Spinal cord (tissue), 10 donors: ENCODE data around the gene OR6C68. TPM values are rescaled to one million over a fixed set of nuclear protein-coding genes. Genes with fewer than 3 reads are reported as not detected.
"Not testable (repeated sequence)": the region's sequence is repeated elsewhere in the genome, so short reads cannot be mapped to it uniquely, and the experiment has no call there.

ENCODE experiments used
- DNase-seq, 6 donors: peaks; one replicate each; pipeline versions ENCODE4 v3.0.0 to v3.0.0-alpha.2; 2013 to 2015; ENCODE audit warnings: low spot score in 6 of 6, low read depth in 4 of 6
- H3K27ac ChIP-seq: one replicate; pipeline ENCODE4 v1.5.1; 2013; ENCODE audit warnings: low read depth, low read length, control low read depth
- H3K27me3 ChIP-seq: one replicate; pipeline ENCODE4 v1.6.1; 2013; ENCODE audit warnings: low read length; ENCODE audit not compliant: control insufficient read depth, insufficient read depth
- H3K36me3 ChIP-seq: one replicate; pipeline ENCODE4 v1.6.1; 2013; ENCODE audit warnings: low read length; ENCODE audit not compliant: control insufficient read depth, insufficient read depth
- H3K4me1 ChIP-seq: one replicate; pipeline ENCODE4 v1.6.1; 2013; ENCODE audit warnings: low read length; ENCODE audit not compliant: control insufficient read depth, insufficient read depth
- H3K4me3 ChIP-seq: one replicate; pipeline ENCODE4 v1.5.1; 2013; ENCODE audit warnings: low read depth, low read length, control low read depth
- H3K9me3 ChIP-seq: one replicate; pipeline ENCODE4 v1.6.1; 2013; ENCODE audit warnings: low read length; ENCODE audit not compliant: control insufficient read depth, insufficient read depth
- WGBS: methylation state at CpG from one replicate; pipeline ENCODE4 v1.1.5; 2013; ENCODE audit warnings: missing lambda C conversion rate; ENCODE audit not compliant: insufficient coverage; 5-methylcytosine and 5-hydroxymethylcytosine counted together
- polyA plus RNA-seq, 2 donors: library from polyadenylated mRNA; unstranded; fragments of 120-200 nt; gene quantifications; one replicate each; pipeline ENCODE4 v1.2.1, GENCODE V29; 2013; ENCODE audit not compliant: insufficient read length in 2 of 2
- total RNA-seq, 2 donors: library from RNA; depleted of rRNA in 1 of 2; stranded (reverse); fragments of 120-200 nt in 1 of 2; fragments of >200 nt in 1 of 2; gene quantifications; one replicate each; pipeline versions ENCODE4 v1.2.3 to v1.2.4, GENCODE V29; 2013 to 2014
- donor health status: healthy.

OR6C68 gene
- total and polyA plus RNA-seq, 4 donors, result not detected

GRCh38 chr12:55479136-55479535 is 13.0 kb upstream of the OR6C68 start:
- H3K36me3 ChIP-seq, H3K27me3 ChIP-seq, H3K4me3 ChIP-seq, H3K27ac ChIP-seq, H3K9me3 ChIP-seq, DNase-seq, H3K4me1 ChIP-seq: not testable (repeated sequence)
- 97% methylated on average over 17 of the region's 29 CpGs for WGBS

DNA sequence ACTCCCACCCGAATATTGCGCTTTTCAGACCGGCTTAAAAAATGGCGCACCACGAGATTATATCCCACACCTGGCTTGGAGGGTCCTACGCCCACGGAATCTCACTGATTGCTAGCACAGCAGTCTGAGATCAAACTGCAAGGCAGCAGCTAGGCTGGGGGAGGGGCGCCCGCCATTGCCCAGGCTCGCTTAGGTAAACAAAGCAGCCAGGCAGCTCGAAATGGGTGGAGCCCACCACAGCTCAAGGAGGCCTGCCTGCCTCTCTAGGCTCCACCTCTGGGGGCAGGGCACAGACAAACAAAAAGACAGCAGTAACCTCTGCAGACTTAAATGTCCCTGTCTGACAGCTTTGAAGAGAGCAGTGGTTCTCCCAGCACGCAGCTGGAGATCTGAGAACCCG is 7.9 kb upstream of the OR6C68 start:
- H3K27ac ChIP-seq, H3K36me3 ChIP-seq, H3K27me3 ChIP-seq, H3K4me3 ChIP-seq, DNase-seq, H3K9me3 ChIP-seq, H3K4me1 ChIP-seq: not testable (repeated sequence)
- WGBS, result no CpG with 5 or more reads among the region's 13 CpGs

- no peak overlapping the region for H3K4me3 ChIP-seq
- H3K36me3 ChIP-seq, result no peaks in the 10 kb centered on the region
- WGBS, result 81% methylated on average over 3 of the region's 5 CpGs
- no peaks in the 10 kb centered on the region for H3K4me1 ChIP-seq
- no peaks in the 10 kb centered on the region for H3K27me3 ChIP-seq
- no peak for DNase-seq
- H3K9me3 ChIP-seq, result no peaks in the 10 kb centered on the region
- no peak overlapping the region for H3K27ac ChIP-seq
Observed at GRCh38 chr12:55495490-55495889, 3.3 kb downstream of the OR6C68 start.

GRCh38 chr12:55499231-55499630 is 7.1 kb downstream of the OR6C68 start:
- Histone ChIP-seq H3K27me3 (no peaks in the 10 kb centered on the region), H3K4me3 (no peak overlapping the region), H3K9me3 (no peaks in the 10 kb centered on the region), H3K4me1 (no peaks in the 10 kb centered on the region), H3K36me3 (no peaks in the 10 kb centered on the region), H3K27ac (no peak overlapping the region)
- 86% methylated on average over 2 of the region's 4 CpGs for WGBS
- no peak for DNase-seq

- Histone ChIP-seq H3K27ac (no peak overlapping the region), H3K36me3 (no peaks in the 10 kb centered on the region), H3K27me3 (no peaks in the 10 kb centered on the region), H3K9me3 (no peaks in the 10 kb centered on the region), H3K4me3 (no peak overlapping the region), H3K4me1 (no peaks in the 10 kb centered on the region)
- DNase-seq, result peak in 2 of 6 donors; percentile 7 to 18
- WGBS, result no CpG with 5 or more reads among the region's 2 CpGs
Observed at GRCh38 chr12:55499810-55500252, 7.7 kb downstream of the OR6C68 start.

DNA sequence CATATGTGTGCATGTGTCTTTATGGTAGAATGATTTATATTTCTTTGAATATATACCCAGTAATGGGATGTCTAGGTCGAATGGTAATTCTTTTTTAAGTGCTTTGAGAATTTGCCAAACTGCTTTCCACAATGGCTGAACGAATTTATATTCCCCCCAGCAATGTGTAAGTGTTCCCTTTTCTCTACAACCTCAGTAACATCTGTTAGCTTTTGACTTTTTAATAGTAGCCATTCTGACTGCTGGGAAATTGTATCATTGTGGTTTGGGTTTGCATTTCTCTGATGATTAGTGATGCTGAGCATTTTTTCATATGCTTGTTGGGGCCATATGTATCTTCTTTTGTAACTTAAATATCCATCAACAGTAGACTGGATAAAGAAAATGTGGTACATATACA is 9.4 kb downstream of the OR6C68 start:
- no peaks in the 10 kb centered on the region for H3K36me3 ChIP-seq
- no peak overlapping the region for H3K27ac ChIP-seq
- no peaks in the 10 kb centered on the region for H3K27me3 ChIP-seq
- DNase-seq, result peak in 1 of 6 donors; percentile 52
- H3K9me3 ChIP-seq, result no peaks in the 10 kb centered on the region
- no peaks in the 10 kb centered on the region for H3K4me1 ChIP-seq
- no CpG with 5 or more reads among the region's 2 CpGs for WGBS
- no peak overlapping the region for H3K4me3 ChIP-seq

DNA sequence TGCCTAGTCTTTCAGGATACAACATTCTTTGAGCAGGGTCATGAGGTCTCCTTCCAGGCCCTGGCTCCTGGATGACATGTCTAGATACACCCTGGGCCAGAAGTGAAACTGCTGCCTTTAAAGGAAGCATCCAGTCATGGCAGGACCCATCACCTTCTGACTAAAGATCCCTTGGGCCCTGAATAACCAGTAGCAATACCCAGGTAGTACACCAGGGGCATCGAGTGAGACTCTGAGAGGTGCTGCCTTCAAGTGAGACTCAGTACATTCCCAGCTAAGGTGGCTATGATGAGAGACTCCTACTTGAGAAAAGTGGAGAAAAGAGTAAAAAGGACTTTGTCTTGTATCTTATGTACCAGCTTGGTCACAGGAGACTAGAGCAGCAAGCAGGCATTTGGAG is 23.5 kb downstream of the OR6C68 start:
- no peak for DNase-seq
- no peak overlapping the region for H3K4me3 ChIP-seq
- H3K4me1 ChIP-seq, result no peaks in the 10 kb centered on the region
- WGBS, result 100% methylated on average over 1 of the region's 1 CpG
- H3K9me3 ChIP-seq, result no peaks in the 10 kb centered on the region
- H3K27ac ChIP-seq, result no peak overlapping the region
- H3K36me3 ChIP-seq, result no peaks in the 10 kb centered on the region
- no peaks in the 10 kb centered on the region for H3K27me3 ChIP-seq

DNA sequence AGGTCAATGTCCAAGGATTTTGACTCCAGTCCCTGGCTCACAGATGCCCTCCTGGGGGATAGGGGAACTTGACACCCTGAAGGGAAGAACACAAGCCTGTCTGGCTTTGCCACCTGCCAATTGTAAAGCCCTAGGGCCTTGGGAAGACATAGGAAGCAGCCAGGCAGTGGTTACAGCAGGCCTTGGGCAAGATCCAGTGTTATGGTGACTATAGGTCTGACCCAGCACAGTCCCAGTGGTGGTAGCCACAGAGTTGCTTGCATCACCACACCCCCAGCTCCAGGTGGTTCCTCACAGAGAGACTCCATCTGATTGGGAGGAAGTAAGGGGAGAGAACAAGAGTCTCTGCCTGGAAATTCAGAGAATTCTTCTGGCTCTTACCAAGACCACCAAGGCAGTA is 24.2 kb downstream of the OR6C68 start:
- DNase-seq, result no peak
- H3K9me3 ChIP-seq, result no peaks in the 10 kb centered on the region
- no peak overlapping the region for H3K4me3 ChIP-seq
- no peaks in the 10 kb centered on the region for H3K36me3 ChIP-seq
- no peak overlapping the region for H3K27ac ChIP-seq
- H3K4me1 ChIP-seq, result no peaks in the 10 kb centered on the region
- H3K27me3 ChIP-seq, result no peaks in the 10 kb centered on the region

Other genes starting within 250 kb of the OR6C68 start
- not detected for gene OR6C74, start 247.8 kb upstream of the OR6C68 start, total RNA-seq
- not detected for gene OR6C74, start 247.8 kb upstream of the OR6C68 start, polyA plus RNA-seq
- not detected for gene OR6C6, start 195.8 kb upstream of the OR6C68 start, total RNA-seq
- gene OR6C6, start 195.8 kb upstream of the OR6C68 start, polyA plus RNA-seq, result under 1 TPM in 1 of 2 donors, not detected in 1; 0.17 TPM
- not detected for gene OR6C1, start 178.0 kb upstream of the OR6C68 start, total RNA-seq
- not detected for gene OR6C1, start 178.0 kb upstream of the OR6C68 start, polyA plus RNA-seq
- not detected for gene OR6C3, start 161.6 kb upstream of the OR6C68 start, total RNA-seq
- not detected for gene OR6C3, start 161.6 kb upstream of the OR6C68 start, polyA plus RNA-seq
- gene OR6C75, start 129.4 kb upstream of the OR6C68 start, total RNA-seq, result not detected
- under 1 TPM in 1 of 2 donors, not detected in 1; 0.11 TPM for gene OR6C75, start 129.4 kb upstream of the OR6C68 start, polyA plus RNA-seq
- gene OR6C65, start 91.8 kb upstream of the OR6C68 start, total RNA-seq, result not detected
- gene OR6C65, start 91.8 kb upstream of the OR6C68 start, polyA plus RNA-seq, result not detected
- gene OR6C76, start 66.1 kb upstream of the OR6C68 start, total RNA-seq, result not detected
- not detected for gene OR6C76, start 66.1 kb upstream of the OR6C68 start, polyA plus RNA-seq
- gene OR6C2, start 48.3 kb upstream of the OR6C68 start, total RNA-seq, result not detected
- gene OR6C2, start 48.3 kb upstream of the OR6C68 start, polyA plus RNA-seq, result not detected
- gene OR6C70, start 22.2 kb upstream of the OR6C68 start, total RNA-seq, result not detected
- not detected for gene OR6C70, start 22.2 kb upstream of the OR6C68 start, polyA plus RNA-seq
- not detected for gene OR6C4, start 57.2 kb downstream of the OR6C68 start, total RNA-seq
- not detected for gene OR6C4, start 57.2 kb downstream of the OR6C68 start, polyA plus RNA-seq
- gene OR2AP1, start 80.1 kb downstream of the OR6C68 start, total RNA-seq, result not detected
- not detected for gene OR2AP1, start 80.1 kb downstream of the OR6C68 start, polyA plus RNA-seq
- gene OR10P1, start 144.5 kb downstream of the OR6C68 start, total RNA-seq, result not detected
- not detected for gene OR10P1, start 144.5 kb downstream of the OR6C68 start, polyA plus RNA-seq
- gene ITGA7, start 215.5 kb downstream of the OR6C68 start, total RNA-seq, result 10 to 100 TPM; 34.4 to 44.2 TPM
- gene ITGA7, start 215.5 kb downstream of the OR6C68 start, polyA plus RNA-seq, result 100 to 1,000 TPM in 1 of 2 donors, 10 to 100 TPM in 1; 88.6 to 115 TPM
- 100 to 1,000 TPM in 1 of 2 donors, 10 to 100 TPM in 1; 45.7 to 187 TPM for gene BLOC1S1, start 223.7 kb downstream of the OR6C68 start, total RNA-seq
- 100 to 1,000 TPM; 142 to 154 TPM for gene BLOC1S1, start 223.7 kb downstream of the OR6C68 start, polyA plus RNA-seq
- 10 to 100 TPM in 1 of 2 donors, 1 to 10 TPM in 1; 7.7 to 15.4 TPM for gene RDH5, start 228.0 kb downstream of the OR6C68 start, total RNA-seq
- gene RDH5, start 228.0 kb downstream of the OR6C68 start, polyA plus RNA-seq, result 10 to 100 TPM in 1 of 2 donors, 1 to 10 TPM in 1; 9.2 to 18.3 TPM
- gene CD63, start 236.6 kb downstream of the OR6C68 start, total RNA-seq, result 100 to 1,000 TPM; 419 to 943 TPM
- 100 to 1,000 TPM; 485 to 576 TPM for gene CD63, start 236.6 kb downstream of the OR6C68 start, polyA plus RNA-seq